SK-N-SH (cell line): ENCODE data around the gene CXADR.

Experiments
- CHD2 ChIP-seq: fragments of 150-350 bp; IDR thresholded peaks from 2 replicates; pipeline ENCODE4 v1.6.1; 2018; ENCODE audit warnings: low read length; ENCODE audit not compliant: partially characterized antibody
- CTCF ChIP-seq: fragments of 200-600 bp; sonication (generic); IDR thresholded peaks from 2 replicates; pipeline ENCODE4 v1.6.1; 2017; ENCODE audit warnings: antibody characterized with exemption, mild to moderate bottlenecking, moderate library complexity
- EP300 ChIP-seq, 2 experiments: IDR thresholded peaks; 2 replicates each; pipeline versions ENCODE4 v1.4.0 to v1.6.1; 2012; ENCODE audit warnings: borderline replicate concordance in 1 of 2, low read depth in 1 of 2, low read length in 1 of 2
- EZH2phosphoT487 ChIP-seq: fragments of 200-600 bp; sonication (generic); IDR thresholded peaks from 2 replicates; pipeline ENCODE4 v1.6.1; 2017; ENCODE audit warnings: low read depth, mixed run types, mild to moderate bottlenecking, antibody characterized with exemption, moderate library complexity, borderline replicate concordance
- MEF2A ChIP-seq: IDR thresholded peaks from 2 replicates; pipeline ENCODE4 v1.4.0; 2012; ENCODE audit warnings: low read depth, borderline replicate concordance
- PBX3 ChIP-seq: IDR thresholded peaks from 2 replicates; pipeline ENCODE4; 2012
- RCOR1 ChIP-seq: fragments of 150-350 bp; IDR thresholded peaks from 2 replicates; pipeline ENCODE4 v1.6.1; 2017; ENCODE audit warnings: antibody characterized with exemption, low read length
- REST ChIP-seq: IDR thresholded peaks from 2 replicates; pipeline ENCODE4 v1.6.1; 2012; ENCODE audit warnings: mild to moderate bottlenecking, low read depth, low read length, moderate library complexity
- USF2 ChIP-seq: fragments of 150-350 bp; IDR thresholded peaks from 2 replicates; pipeline ENCODE4 v1.6.1; 2017; ENCODE audit warnings: antibody characterized with exemption, low read length, low read depth, borderline replicate concordance
- YY1 ChIP-seq: IDR thresholded peaks from 2 replicates; pipeline ENCODE4 v1.4.0; 2012; ENCODE audit warnings: low read depth, mild to moderate bottlenecking

- no peak for TF ChIP-seq PBX3
- no peak for TF ChIP-seq CTCF
- TF ChIP-seq RCOR1, result no peak
- TF ChIP-seq EZH2phosphoT487, result no peak
- no peak for TF ChIP-seq EP300 (IDR thresholded peaks at IDR 0.05; ENCODE audit: borderline replicate concordance in 1 of 2, low read depth in 1 of 2, low read length in 1 of 2)
- TF ChIP-seq REST, result no peak
- TF ChIP-seq CHD2, result no peak
- no peak for TF ChIP-seq MEF2A
- TF ChIP-seq YY1, result no peak
- TF ChIP-seq USF2, result no peak
Observed at GRCh38 chr21:17507591-17507990, 5.3 kb upstream of the CXADR start.
